ENCODE data around the gene GPC1. TPM values are rescaled to one million over a fixed set of nuclear protein-coding genes. Genes with fewer than 3 reads are reported as not detected.

GPC1 gene
- polyA plus RNA-seq, 1 experiment: 46.8 TPM

DNA sequence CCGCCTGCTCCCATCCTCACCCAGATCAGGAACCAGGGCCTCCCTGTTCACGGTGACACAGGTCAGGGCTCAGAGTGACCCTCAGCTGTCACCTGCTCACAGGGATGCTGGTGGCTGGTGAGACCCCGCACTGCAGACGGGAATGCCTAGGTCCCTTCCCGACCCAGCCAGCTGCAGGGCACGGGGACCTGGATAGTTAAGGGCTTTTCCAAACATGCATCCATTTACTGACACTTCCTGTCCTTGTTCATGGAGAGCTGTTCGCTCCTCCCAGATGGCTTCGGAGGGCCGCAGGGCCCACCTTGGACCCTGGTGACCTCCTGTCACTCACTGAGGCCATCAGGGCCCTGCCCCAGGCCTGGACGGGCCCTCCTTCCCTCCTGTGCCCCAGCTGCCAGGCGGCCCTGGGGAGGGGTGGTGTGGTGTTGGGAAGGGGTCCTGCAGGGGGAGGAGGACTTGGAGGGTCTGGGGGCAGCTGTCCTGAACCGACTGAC lies 31.7 kb downstream of the GPC1 start:
- TF ChIP-seq, protein P1, sequence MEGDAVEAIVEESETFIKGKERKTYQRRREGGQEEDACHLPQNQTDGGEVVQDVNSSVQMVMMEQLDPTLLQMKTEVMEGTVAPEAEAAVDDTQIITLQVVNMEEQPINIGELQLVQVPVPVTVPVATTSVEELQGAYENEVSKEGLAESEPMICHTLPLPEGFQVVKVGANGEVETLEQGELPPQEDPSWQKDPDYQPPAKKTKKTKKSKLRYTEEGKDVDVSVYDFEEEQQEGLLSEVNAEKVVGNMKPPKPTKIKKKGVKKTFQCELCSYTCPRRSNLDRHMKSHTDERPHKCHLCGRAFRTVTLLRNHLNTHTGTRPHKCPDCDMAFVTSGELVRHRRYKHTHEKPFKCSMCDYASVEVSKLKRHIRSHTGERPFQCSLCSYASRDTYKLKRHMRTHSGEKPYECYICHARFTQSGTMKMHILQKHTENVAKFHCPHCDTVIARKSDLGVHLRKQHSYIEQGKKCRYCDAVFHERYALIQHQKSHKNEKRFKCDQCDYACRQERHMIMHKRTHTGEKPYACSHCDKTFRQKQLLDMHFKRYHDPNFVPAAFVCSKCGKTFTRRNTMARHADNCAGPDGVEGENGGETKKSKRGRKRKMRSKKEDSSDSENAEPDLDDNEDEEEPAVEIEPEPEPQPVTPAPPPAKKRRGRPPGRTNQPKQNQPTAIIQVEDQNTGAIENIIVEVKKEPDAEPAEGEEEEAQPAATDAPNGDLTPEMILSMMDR (IDR thresholded peaks at IDR 0.05; ENCODE audit: low read depth, low read length): no peak
- POLR2A ChIA-PET: no interaction called here
- no peak for DNase-seq (ENCODE audit: low read depth, low spot score)
- no peak overlapping the region for H3K4me3 ChIP-seq (ENCODE audit: low read depth, low read length)
- CTCF ChIA-PET: no interaction called here
- H3K27ac ChIP-seq (ENCODE audit: low read depth, low read length): no peak overlapping the region
- peaks cover 5% of the 10 kb centered on the region for H3K9me3 ChIP-seq (ENCODE audit: control insufficient read depth, insufficient read depth, low read length)
- H3K27me3 ChIP-seq (ENCODE audit: control insufficient read depth, insufficient read depth, low read length): no peaks in the 10 kb centered on the region

- Histone ChIP-seq H3K9me3 (ENCODE audit: control insufficient read depth, insufficient read depth, low read length) (peaks cover 11% of the 10 kb centered on the region), H3K4me3 (ENCODE audit: low read depth, low read length) (no peak overlapping the region), H3K27ac (ENCODE audit: low read depth, low read length) (no peak overlapping the region), H3K27me3 (ENCODE audit: control insufficient read depth, insufficient read depth, low read length) (no peaks in the 10 kb centered on the region)
- DNase-seq (ENCODE audit: low read depth, low spot score): no peak
- ChIA-PET CTCF (no interaction called here), POLR2A (no interaction called here)
- TF ChIP-seq, protein P1 (IDR thresholded peaks at IDR 0.05; ENCODE audit: low read depth, low read length): no peak
Measured at GRCh38 chr2:240467659-240468302, 32.3 kb downstream of the GPC1 start.

GRCh38 chr2:240468303-240469238 lies 33.1 kb downstream of the GPC1 start:
- H3K27ac ChIP-seq (ENCODE audit: low read depth, low read length): no peak overlapping the region
- no peaks in the 10 kb centered on the region for H3K27me3 ChIP-seq (ENCODE audit: control insufficient read depth, insufficient read depth, low read length)
- CTCF ChIA-PET: interaction anchor here (1.2 kb wide), 1 partner anchor 45 kb away, joined by 4 read pairs; no protein-coding TSS in a partner anchor
- POLR2A ChIA-PET: no interaction called here
- no peak for DNase-seq (ENCODE audit: low read depth, low spot score)
- TF ChIP-seq, protein P1 (IDR thresholded peaks at IDR 0.05; ENCODE audit: low read depth, low read length): no peak
- H3K4me3 ChIP-seq (ENCODE audit: low read depth, low read length): no peak overlapping the region
- H3K9me3 ChIP-seq (ENCODE audit: control insufficient read depth, insufficient read depth, low read length): peaks cover 14% of the 10 kb centered on the region

DNA sequence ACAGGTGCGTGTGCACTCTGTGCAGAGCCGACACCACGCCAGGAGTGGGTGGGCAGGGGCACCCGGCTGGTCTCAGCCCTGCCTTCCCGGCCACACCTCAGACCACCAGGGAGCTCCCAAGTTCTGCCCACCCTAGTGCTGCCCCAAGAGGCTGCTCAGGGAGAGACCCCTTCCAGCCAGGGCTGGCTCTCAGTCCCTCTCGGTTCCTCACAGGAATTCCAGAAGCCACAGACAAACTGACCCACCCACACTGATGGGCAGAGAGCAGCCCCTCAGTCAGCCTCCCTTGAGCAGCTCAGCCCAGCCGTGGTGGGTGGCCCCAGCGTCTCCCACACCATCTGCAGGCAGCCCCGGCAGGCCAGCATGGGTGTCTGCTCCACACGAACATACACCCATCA lies 33.8 kb downstream of the GPC1 start:
- CTCF ChIA-PET: interaction anchor here (1.2 kb wide), 1 partner anchor 45 kb away, joined by 4 read pairs; no protein-coding TSS in a partner anchor
- POLR2A ChIA-PET: no interaction called here
- TF ChIP-seq, protein P1 (IDR thresholded peaks at IDR 0.05; ENCODE audit: low read depth, low read length): no peak

GRCh38 chr2:240469740-240470139 lies 34.3 kb downstream of the GPC1 start:
- TF ChIP-seq, protein P1 (IDR thresholded peaks at IDR 0.05; ENCODE audit: low read depth, low read length): no peak
- CTCF ChIA-PET: no interaction called here
- Histone ChIP-seq H3K27me3 (ENCODE audit: control insufficient read depth, insufficient read depth, low read length) (no peaks in the 10 kb centered on the region), H3K9me3 (ENCODE audit: control insufficient read depth, insufficient read depth, low read length) (peaks cover 14% of the 10 kb centered on the region), H3K27ac (ENCODE audit: low read depth, low read length) (no peak overlapping the region), H3K4me3 (ENCODE audit: low read depth, low read length) (no peak overlapping the region)
- POLR2A ChIA-PET: no interaction called here
- DNase-seq (ENCODE audit: low read depth, low spot score): no peak

More for the DNA sequence above, 33.8 kb downstream of the GPC1 start:
- Histone ChIP-seq H3K27ac (ENCODE audit: low read depth, low read length) (no peak overlapping the region), H3K9me3 (ENCODE audit: control insufficient read depth, insufficient read depth, low read length) (peaks cover 14% of the 10 kb centered on the region), H3K4me3 (ENCODE audit: low read depth, low read length) (no peak overlapping the region), H3K27me3 (ENCODE audit: control insufficient read depth, insufficient read depth, low read length) (no peaks in the 10 kb centered on the region)
- no peak for DNase-seq (ENCODE audit: low read depth, low spot score)

Data from AG04450 (cell line).